DMS53 (cell line): ENCODE data around the gene FER.
"Not testable (repeated sequence)": the region's sequence is repeated elsewhere in the genome, so short reads cannot be mapped to it uniquely, and the experiment has no call there.

Experiments used
- DNase-seq: peaks from one replicate; lab custom pipeline; 2025; lab: John Stamatoyannopoulos, UW

FER gene

GRCh38 chr5:109038209-109038840, 290.6 kb downstream of the FER start:
- DNase-seq, result no peak

- no peak for DNase-seq
These were observed 293.6 kb downstream of the FER start for GRCh38 chr5:109041317-109041716.

- no peak for DNase-seq
These were observed 298.0 kb downstream of the FER start for GRCh38 chr5:109045710-109046109.

GRCh38 chr5:109049565-109049964, 301.9 kb downstream of the FER start:
- no peak for DNase-seq

- not testable (repeated sequence) for DNase-seq
These were observed 302.6 kb downstream of the FER start for GRCh38 chr5:109050321-109050720.

GRCh38 chr5:109052216-109052615, 304.5 kb downstream of the FER start:
- not testable (repeated sequence) for DNase-seq

GRCh38 chr5:109053995-109054417, 306.3 kb downstream of the FER start:
- no peak for DNase-seq

- DNase-seq, result no peak
These were observed 312.8 kb downstream of the FER start for GRCh38 chr5:109060378-109061025.

GRCh38 chr5:109062664-109063063, 315.0 kb downstream of the FER start:
- no peak for DNase-seq

GRCh38 chr5:109063223-109063622, 315.5 kb downstream of the FER start:
- DNase-seq, result no peak

GRCh38 chr5:109076741-109077140, 329.0 kb downstream of the FER start:
- DNase-seq, result no peak

- DNase-seq, result no peak
These were observed 330.8 kb downstream of the FER start for GRCh38 chr5:109078448-109078847.

GRCh38 chr5:109080481-109080880, 332.8 kb downstream of the FER start:
- DNase-seq, result no peak

- DNase-seq, result no peak
These were observed 333.2 kb downstream of the FER start for GRCh38 chr5:109080896-109081295.

GRCh38 chr5:109083937-109084336, 336.2 kb downstream of the FER start:
- DNase-seq, result no peak

- DNase-seq, result no peak
These were observed 341.5 kb downstream of the FER start for GRCh38 chr5:109089191-109089590.

GRCh38 chr5:109099081-109099480, 351.4 kb downstream of the FER start:
- no peak for DNase-seq

- DNase-seq, result no peak
These were observed 353.3 kb downstream of the FER start for GRCh38 chr5:109100971-109101370.

- no peak for DNase-seq
These were observed 354.5 kb downstream of the FER start for GRCh38 chr5:109102096-109102690.

- DNase-seq, result no peak
These were observed 358.1 kb downstream of the FER start for GRCh38 chr5:109105631-109106267.

- no peak for DNase-seq
These were observed 364.0 kb downstream of the FER start for GRCh38 chr5:109111680-109112079.

GRCh38 chr5:109113608-109114007, 365.9 kb downstream of the FER start:
- no peak for DNase-seq

- no peak for DNase-seq
These were observed 373.5 kb downstream of the FER start for GRCh38 chr5:109121225-109121624.
